OCI-LY1 (cell line): ENCODE measurements around the gene CTSO.

Experiments
- H2AFZ ChIP-seq: fragments of 200-600 bp; sonication (generic), shearing (Covaris generic); 2 replicates; pipeline ENCODE4 v1.6.0; 2014; ENCODE audit warnings: antibody characterized with exemption, mild to moderate bottlenecking, low read length
- H3F3A ChIP-seq: fragments of 200-600 bp; sonication (generic), shearing (Covaris generic); 2 replicates; pipeline ENCODE4 v1.6.0; 2014; ENCODE audit warnings: mild to moderate bottlenecking, antibody characterized with exemption, low read length, moderate library complexity; ENCODE audit not compliant: insufficient read depth
- H3K27ac ChIP-seq: fragments of 200-600 bp; sonication (generic); 2 replicates; pipeline ENCODE4 v1.5.1; 2014; ENCODE audit warnings: low read length, mixed run types, mild to moderate bottlenecking, low read depth; ENCODE audit not compliant: poor library complexity, severe bottlenecking
- H3K27me3 ChIP-seq: fragments of 200-600 bp; sonication (generic); 2 replicates; pipeline ENCODE4 v1.6.0; 2014; ENCODE audit warnings: antibody characterized with exemption, mild to moderate bottlenecking, low read length, moderate library complexity; ENCODE audit not compliant: insufficient read depth
- H3K36me3 ChIP-seq: fragments of 200-600 bp; sonication (generic); 2 replicates; pipeline ENCODE4 v1.6.1; 2014; ENCODE audit warnings: mild to moderate bottlenecking, antibody characterized with exemption, low read length, moderate library complexity, mixed read lengths; ENCODE audit not compliant: insufficient read depth
- H3K4me1 ChIP-seq: fragments of 200-600 bp; sonication (generic); 2 replicates; pipeline ENCODE4 v1.5.1; 2014; ENCODE audit warnings: mild to moderate bottlenecking, low read length, moderate library complexity; ENCODE audit not compliant: insufficient read depth, severe bottlenecking
- H3K4me2 ChIP-seq: fragments of 200-600 bp; sonication (generic), shearing (Covaris generic); 2 replicates; pipeline ENCODE4 v1.6.1; 2014; ENCODE audit warnings: low read length
- H3K4me3 ChIP-seq: fragments of 200-600 bp; sonication (generic); 2 replicates; pipeline ENCODE4 v1.5.1; 2014; ENCODE audit warnings: low read length, low read depth, mild to moderate bottlenecking, mixed read lengths; ENCODE audit not compliant: poor library complexity, severe bottlenecking
- H3K79me2 ChIP-seq: fragments of 200-600 bp; shearing (Covaris generic); 2 replicates; pipeline ENCODE4 v1.6.1; 2016; ENCODE audit warnings: mixed run types, low read length, mixed read lengths; ENCODE audit not compliant: insufficient read depth
- H3K9ac ChIP-seq: fragments of 200-600 bp; sonication (generic), shearing (Covaris generic); 2 replicates; pipeline ENCODE4 v1.6.1; 2014; ENCODE audit warnings: mild to moderate bottlenecking, low read length, mixed read lengths
- H3K9me2 ChIP-seq: fragments of 200-600 bp; sonication (generic), shearing (Covaris generic); 2 replicates; pipeline ENCODE4 v1.6.1; 2014; ENCODE audit warnings: low read depth, mild to moderate bottlenecking, low read length, mixed read lengths
- H3K9me3 ChIP-seq: fragments of 200-600 bp; shearing (Covaris generic); 2 replicates; pipeline ENCODE4 v1.6.1; 2014; ENCODE audit warnings: low read length, mixed read lengths
- H4K20me1 ChIP-seq: fragments of 200-600 bp; sonication (generic), shearing (Covaris generic); 2 replicates; pipeline ENCODE4 v1.6.0; 2016; ENCODE audit warnings: mild to moderate bottlenecking, low read length; ENCODE audit not compliant: insufficient read depth
- CTCF ChIP-seq: fragments of 200-600 bp; sonication (generic), shearing (Covaris generic); IDR thresholded peaks from 2 replicates; pipeline ENCODE4 v1.5.1; 2017; ENCODE audit warnings: mild to moderate bottlenecking, antibody characterized with exemption, low read length, moderate library complexity, mixed read lengths
- EZH2 ChIP-seq: fragments of 200-600 bp; sonication (generic), shearing (Covaris generic); IDR thresholded peaks from 2 replicates; pipeline ENCODE4 v1.8.0; 2017; ENCODE audit warnings: borderline replicate concordance, mixed run types, mild to moderate bottlenecking, antibody characterized with exemption, low read length, moderate library complexity, mixed read lengths

Gene CTSO

GRCh38 chr4:155943605-155944291 is 9.9 kb downstream of the CTSO start:
- TF ChIP-seq CTCF (no peak), EZH2 (no peak)
- Histone ChIP-seq H3K27me3 (no peaks in the 10 kb centered on the region), H3K4me3 (no peak overlapping the region), H3K27ac (no peak overlapping the region), H3K36me3 (no peaks in the 10 kb centered on the region), H4K20me1 (no peaks in the 10 kb centered on the region), H3K9me3 (no peaks in the 10 kb centered on the region), H3K9ac (no peak overlapping the region), H3K4me1 (no peaks in the 10 kb centered on the region), H3K4me2 (no peak overlapping the region), H3K79me2 (no peaks in the 10 kb centered on the region), H3F3A (no peaks in the 10 kb centered on the region), H2AFZ (no peak overlapping the region), H3K9me2 (no peaks in the 10 kb centered on the region)

- Histone ChIP-seq H3K9me2 (no peaks in the 10 kb centered on the region), H4K20me1 (no peaks in the 10 kb centered on the region), H3K36me3 (no peaks in the 10 kb centered on the region), H3K9me3 (no peaks in the 10 kb centered on the region), H3K4me2 (no peak overlapping the region), H2AFZ (no peak overlapping the region), H3K27me3 (no peaks in the 10 kb centered on the region), H3K4me3 (no peak overlapping the region), H3K79me2 (no peaks in the 10 kb centered on the region), H3F3A (no peaks in the 10 kb centered on the region), H3K27ac (no peak overlapping the region), H3K4me1 (no peaks in the 10 kb centered on the region), H3K9ac (no peak overlapping the region)
- TF ChIP-seq CTCF (no peak), EZH2 (no peak)
Observed at GRCh38 chr4:155941820-155942219, 11.8 kb downstream of the CTSO start.

- TF ChIP-seq EZH2 = no peak
- no peak for TF ChIP-seq CTCF
- Histone ChIP-seq H3K9ac (no peak overlapping the region), H3K9me3 (no peaks in the 10 kb centered on the region), H3K36me3 (no peaks in the 10 kb centered on the region), H3K4me2 (no peak overlapping the region), H3K9me2 (no peaks in the 10 kb centered on the region), H3F3A (no peaks in the 10 kb centered on the region), H2AFZ (no peak overlapping the region), H3K27ac (no peak overlapping the region), H3K79me2 (no peaks in the 10 kb centered on the region), H3K4me1 (no peaks in the 10 kb centered on the region), H3K27me3 (no peaks in the 10 kb centered on the region), H4K20me1 (no peaks in the 10 kb centered on the region), H3K4me3 (no peak overlapping the region)
Observed at GRCh38 chr4:155941085-155941790, 12.4 kb downstream of the CTSO start.
